HCT116 (cell line): ENCODE measurements around the gene KIAA1328. TPM values are rescaled to one million over a fixed set of nuclear protein-coding genes. Genes with fewer than 3 reads are reported as not detected.

ENCODE experiments used
- ATAC-seq: fragments of 200-7000 bp; cut with Tn5 transposase; 2 replicates; pipeline ENCODE4 v1.9.1; 2020; ENCODE audit warnings: mild to moderate bottlenecking, moderate library complexity
- BruUV-seq: library from RNA; stranded (reverse); fragments of 400-500 nt; replicated peaks from 2 replicates; lab custom pipeline; 2021; lab: Mats Ljungman, UMichigan
- CTCF ChIA-PET: fragments of 300-600 bp; sonication (Branson Sonifier 250); formaldehyde crosslinking; loops from one replicate; lab custom pipeline; 2021; ENCODE audit warnings: antibody characterized with exemption; lab: Charles Lee
- POLR2A ChIA-PET: fragments of 300-600, 350-600 bp; sonication (Branson Sonifier 250); formaldehyde crosslinking; loops from one replicate; lab custom pipeline; 2021; ENCODE audit warnings: antibody characterized with exemption; lab: Charles Lee
- RAD21 ChIA-PET, 2 experiments: fragments of 300-600 bp; sonication (Branson Sonifier 250); formaldehyde crosslinking; loops; one replicate each; lab custom pipeline; 2023; ENCODE audit warnings: low total read pairs in 2 of 2; ENCODE audit not compliant: uncharacterized antibody in 2 of 2, unreplicated experiment in 2 of 2, low non-redundant PET in 1 of 2; lab: Charles Lee
- DNase-seq: peaks from one replicate; pipeline ENCODE4 v3.0.0-alpha.2; 2010; ENCODE audit warnings: low read depth, low spot score
- H2AFZ ChIP-seq: fragments of 200-600 bp; shearing (Covaris generic), sonication (generic); 2 replicates; pipeline ENCODE4 v1.6.1; 2017; ENCODE audit warnings: low read depth, mixed run types, mixed read lengths, antibody characterized with exemption, low read length; ENCODE audit not compliant: poor library complexity, severe bottlenecking
- H3K27ac ChIP-seq: 2 replicates; pipeline ENCODE4 v1.5.1; 2012; ENCODE audit warnings: low read depth, low read length
- H3K27me3 ChIP-seq: fragments of 200-600 bp; sonication (generic); 2 replicates; pipeline ENCODE4 v1.6.1; 2016; ENCODE audit warnings: mixed run types, low read length, mixed read lengths; ENCODE audit not compliant: insufficient read depth
- H3K36me3 ChIP-seq, 2 experiments: fragments of 200-500 bp in 1 of 2; fragments of 200-600 bp in 1 of 2; sonication (Bioruptor generic) in 1 of 2; sonication (generic) in 1 of 2; 2 replicates each; pipeline versions ENCODE4 v1.5.1 to v1.6.1; 2014 to 2016; ENCODE audit warnings: low read length in 2 of 2, inconsistent platforms in 1 of 2, mixed read lengths in 1 of 2, mixed run types in 1 of 2; ENCODE audit not compliant: insufficient read depth in 2 of 2, control insufficient read depth in 1 of 2
- H3K4me1 ChIP-seq, 2 experiments: fragments of 200-600 bp in 1 of 2; sonication (generic) in 1 of 2; 2 replicates each; pipeline versions ENCODE4 v1.5.1 to v1.6.1; 2012 to 2017; ENCODE audit warnings: low read length in 2 of 2, inconsistent platforms in 1 of 2, mild to moderate bottlenecking in 1 of 2, mixed read lengths in 1 of 2, mixed run types in 1 of 2, moderate library complexity in 1 of 2; ENCODE audit not compliant: insufficient read depth in 2 of 2, control insufficient read depth in 1 of 2
- H3K4me2 ChIP-seq: fragments of 200-600 bp; sonication (generic); 2 replicates; pipeline ENCODE4 v1.6.1; 2017; ENCODE audit warnings: mixed run types, low read length, mixed read lengths
- H3K4me3 ChIP-seq, 2 experiments: fragments of 200-600 bp in 1 of 2; sonication (generic) in 1 of 2; replicated peaks in 1 of 2; 2 replicates each; pipeline ENCODE4 v1.5.1; 2011 to 2016; ENCODE audit warnings: low read length in 2 of 2, control low read depth in 1 of 2, low read depth in 1 of 2, mild to moderate bottlenecking in 1 of 2, mixed read lengths in 1 of 2, mixed run types in 1 of 2
- H3K79me2 ChIP-seq: fragments of 200-600 bp; sonication (generic); 2 replicates; pipeline ENCODE4 v1.6.1; 2017; ENCODE audit warnings: mild to moderate bottlenecking, mixed run types, low read length, moderate library complexity, mixed read lengths; ENCODE audit not compliant: insufficient read depth
- H3K9ac ChIP-seq: fragments of 200-600 bp; sonication (generic); 2 replicates; pipeline ENCODE4 v1.6.1; 2016; ENCODE audit warnings: low read length, mixed read lengths
- H3K9me2 ChIP-seq: fragments of 200-600 bp; sonication (generic), shearing (Covaris generic); 2 replicates; pipeline ENCODE4 v1.6.1; 2017; ENCODE audit warnings: mixed run types, mild to moderate bottlenecking, moderate library complexity; ENCODE audit not compliant: insufficient read depth
- H3K9me3 ChIP-seq, 2 experiments: fragments of 200-500 bp in 1 of 2; fragments of 200-600 bp in 1 of 2; sonication (Bioruptor generic) in 1 of 2; sonication (generic) in 1 of 2; 2 replicates each; pipeline ENCODE4 v1.6.1; 2014 to 2017; ENCODE audit warnings: low read length in 2 of 2, mixed read lengths in 2 of 2, inconsistent platforms in 1 of 2, low read depth in 1 of 2, mild to moderate bottlenecking in 1 of 2, mixed run types in 1 of 2, moderate library complexity in 1 of 2; ENCODE audit not compliant: control insufficient read depth in 1 of 2, insufficient read depth in 1 of 2
- H4K20me1 ChIP-seq: fragments of 200-600 bp; sonication (generic), shearing (Covaris generic); 2 replicates; pipeline ENCODE4 v1.6.1; 2017; ENCODE audit warnings: mixed run types, mild to moderate bottlenecking, moderate library complexity; ENCODE audit not compliant: insufficient read depth
- CBX3 ChIP-seq: IDR thresholded peaks from 2 replicates; pipeline ENCODE4 v1.6.1; 2012; ENCODE audit warnings: low read depth
- EZH2 ChIP-seq: fragments of 200-600 bp; sonication (generic); IDR thresholded peaks from 2 replicates; pipeline ENCODE4 v1.6.1; 2017; ENCODE audit warnings: antibody characterized with exemption, mixed run types
- EZH2phosphoT487 ChIP-seq: fragments of 200-600 bp; IDR thresholded peaks from 2 replicates; pipeline ENCODE4 v1.6.1; 2018; ENCODE audit warnings: antibody characterized with exemption, borderline replicate concordance
- FOSL1 ChIP-seq: IDR thresholded peaks from 2 replicates; pipeline ENCODE4 v1.6.1; 2012; ENCODE audit warnings: low read depth
- POLR2AphosphoS5 ChIP-seq: IDR thresholded peaks from 2 replicates; pipeline ENCODE4 v1.6.1; 2011; ENCODE audit warnings: mild to moderate bottlenecking, low read depth, low read length, moderate library complexity
- RAD21 ChIP-seq: IDR thresholded peaks from 2 replicates; pipeline ENCODE4 v1.6.1; 2012; ENCODE audit warnings: low read depth, mild to moderate bottlenecking
- TCF7L2 ChIP-seq: IDR thresholded peaks from 2 replicates; pipeline ENCODE4 v1.7.0; 2011; ENCODE audit warnings: borderline replicate concordance, inconsistent platforms; ENCODE audit not compliant: insufficient read depth, insufficient read length; ENCODE audit errors: extremely low read depth
- YY1 ChIP-seq: IDR thresholded peaks from 2 replicates; pipeline ENCODE4 v1.6.1; 2011; ENCODE audit warnings: low read length, low read depth, moderate library complexity, mild to moderate bottlenecking; ENCODE audit not compliant: insufficient replicate concordance; ENCODE audit errors: extremely low read depth
- ZFX ChIP-seq: fragments of 450-650 bp; IDR thresholded peaks from 2 replicates; pipeline ENCODE4 v1.6.1; 2017
- ZNF274 ChIP-seq: fragments of 200-500 bp; sonication (Bioruptor generic); IDR thresholded peaks from 2 replicates; pipeline ENCODE4 v1.6.1; 2014; ENCODE audit warnings: mild to moderate bottlenecking, low read depth, low read length, inconsistent platforms
- intact Hi-C: fragments of 100-400 bp; cut with micrococcal nuclease; formaldehyde crosslinking; loops from 2 replicates; pipeline ENCODE4 v1.10.0; 2022
- total RNA-seq: library from RNA; stranded (reverse); gene quantifications from one replicate; pipeline ENCODE4 v1.2.1, GENCODE V29; 2021; ENCODE audit not compliant: unreplicated experiment
- TF ChIP-seq, protein P1 (sequence below), 3 experiments: fragments of 200-600 bp in 1 of 3; sonication (generic) in 1 of 3; IDR thresholded peaks in 2 of 3; conservative IDR thresholded peaks in 1 of 3; 2 replicates each; pipeline ENCODE4 v1.5.1; 2012 to 2017; ENCODE audit warnings: low read depth in 2 of 3, low read length in 2 of 3, antibody characterized with exemption in 1 of 3, borderline replicate concordance in 1 of 3, control low read depth in 1 of 3, mild to moderate bottlenecking in 1 of 3, mixed read lengths in 1 of 3, mixed run types in 1 of 3, moderate library complexity in 1 of 3; ENCODE audit not compliant: insufficient read depth in 1 of 3

KIAA1328 gene
- total RNA-seq, 1 experiment from 2014 or later: 5.2 TPM

GRCh38 chr18:36947820-36948348 lies 119.0 kb downstream of the KIAA1328 start:
- BruUV-seq: no TSS peak
- POLR2A ChIA-PET: no interaction called here
- TF ChIP-seq CBX3: no peak
- no peak for TF ChIP-seq POLR2AphosphoS5
- no peak for TF ChIP-seq ZNF274
- no peak for TF ChIP-seq FOSL1
- TF ChIP-seq RAD21: no peak
- TF ChIP-seq, protein P1, sequence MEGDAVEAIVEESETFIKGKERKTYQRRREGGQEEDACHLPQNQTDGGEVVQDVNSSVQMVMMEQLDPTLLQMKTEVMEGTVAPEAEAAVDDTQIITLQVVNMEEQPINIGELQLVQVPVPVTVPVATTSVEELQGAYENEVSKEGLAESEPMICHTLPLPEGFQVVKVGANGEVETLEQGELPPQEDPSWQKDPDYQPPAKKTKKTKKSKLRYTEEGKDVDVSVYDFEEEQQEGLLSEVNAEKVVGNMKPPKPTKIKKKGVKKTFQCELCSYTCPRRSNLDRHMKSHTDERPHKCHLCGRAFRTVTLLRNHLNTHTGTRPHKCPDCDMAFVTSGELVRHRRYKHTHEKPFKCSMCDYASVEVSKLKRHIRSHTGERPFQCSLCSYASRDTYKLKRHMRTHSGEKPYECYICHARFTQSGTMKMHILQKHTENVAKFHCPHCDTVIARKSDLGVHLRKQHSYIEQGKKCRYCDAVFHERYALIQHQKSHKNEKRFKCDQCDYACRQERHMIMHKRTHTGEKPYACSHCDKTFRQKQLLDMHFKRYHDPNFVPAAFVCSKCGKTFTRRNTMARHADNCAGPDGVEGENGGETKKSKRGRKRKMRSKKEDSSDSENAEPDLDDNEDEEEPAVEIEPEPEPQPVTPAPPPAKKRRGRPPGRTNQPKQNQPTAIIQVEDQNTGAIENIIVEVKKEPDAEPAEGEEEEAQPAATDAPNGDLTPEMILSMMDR (IDR thresholded peaks at IDR 0.05 in 2 of 3, conservative IDR thresholded peaks at IDR 0.05 in 1 of 3; ENCODE audit: borderline replicate concordance in 1 of 3, insufficient read depth in 1 of 3, low read depth in 2 of 3, low read length in 2 of 3): no peak
- TF ChIP-seq EZH2: no peak
- TF ChIP-seq YY1: no peak
- no peak for TF ChIP-seq ZFX
- no peak for TF ChIP-seq EZH2phosphoT487
- TF ChIP-seq TCF7L2: no peak
- TF ChIP-seq, all 23 proteins: peak for 0

More at GRCh38 chr18:36947820-36948348, 119.0 kb downstream of the KIAA1328 start:
- ATAC-seq: peak; percentile 30; the same call in 1 of the 2 replicates
- Histone ChIP-seq H3K9ac (no peak overlapping the region), H3K4me3 (no peak overlapping the region), H3K79me2 (no peaks in the 10 kb centered on the region), H3K4me1 (peaks cover 5 to 14% of the 10 kb centered on the region in 2 experiments), H3K27me3 (no peaks in the 10 kb centered on the region), H3K27ac (no peak overlapping the region), H4K20me1 (no peaks in the 10 kb centered on the region), H3K4me2 (peak overlapping the region; percentile 40), H3K9me2 (no peaks in the 10 kb centered on the region), H3K9me3 (no peaks in the 10 kb centered on the region), H2AFZ (no peak overlapping the region), H3K36me3 (no peaks in the 10 kb centered on the region)
- CTCF ChIA-PET: no interaction called here
- RAD21 ChIA-PET: no interaction called here
- intact Hi-C loops: no loop called here
- DNase-seq: peak; percentile 6
